ENCODE measurements around the gene EPM2A. TPM values are rescaled to one million over a fixed set of nuclear protein-coding genes. Genes with fewer than 3 reads are reported as not detected.
A peak's percentile ranks its signal among the peaks of the same experiment; 100 is the strongest.

EPM2A gene
- total and polyA plus RNA-seq, 8 donors = 3.4 to 60.8 (median 17.2) TPM

DNA sequence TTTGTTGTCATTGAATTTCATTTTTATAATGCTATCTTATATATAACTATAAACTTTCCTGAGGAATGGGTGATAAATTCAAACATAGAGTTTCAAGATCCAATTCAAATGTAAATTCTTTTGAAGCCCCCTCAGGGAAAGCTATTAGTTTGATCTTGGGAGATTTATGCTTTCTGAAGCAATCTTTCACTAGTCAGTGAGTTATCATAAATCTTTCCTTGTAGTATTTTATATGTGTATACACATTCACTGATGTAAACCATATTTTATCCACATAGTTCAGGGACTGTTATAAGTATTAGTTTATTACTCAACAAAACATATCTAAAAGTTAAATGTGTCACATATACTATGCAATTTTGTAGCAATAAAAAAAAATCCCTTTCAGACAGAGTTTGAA lies 2.9 kb upstream of the EPM2A start:
- Histone ChIP-seq H3K4me1 (peaks cover 0 to 29% (median 9%) of the 10 kb centered on the region in 4 donors), H3K4me3 (no peak overlapping the region), H3K36me3 (no peaks in the 10 kb centered on the region), H3K27me3 (no peaks in the 10 kb centered on the region), H3K9me3 (no peaks in the 10 kb centered on the region), H3K27ac (no peak overlapping the region)
- intact Hi-C loops (cut with DNase I; ENCODE audit: low total_unique reads) = no loop called here
- TF ChIP-seq POLR2A (IDR thresholded peaks at IDR 0.05) = no peak
- TF ChIP-seq POLR2AphosphoS5 (IDR thresholded peaks at IDR 0.05) = no peak
- TF ChIP-seq EP300 (IDR thresholded peaks at IDR 0.05) = no peak
- TF ChIP-seq, protein P1, sequence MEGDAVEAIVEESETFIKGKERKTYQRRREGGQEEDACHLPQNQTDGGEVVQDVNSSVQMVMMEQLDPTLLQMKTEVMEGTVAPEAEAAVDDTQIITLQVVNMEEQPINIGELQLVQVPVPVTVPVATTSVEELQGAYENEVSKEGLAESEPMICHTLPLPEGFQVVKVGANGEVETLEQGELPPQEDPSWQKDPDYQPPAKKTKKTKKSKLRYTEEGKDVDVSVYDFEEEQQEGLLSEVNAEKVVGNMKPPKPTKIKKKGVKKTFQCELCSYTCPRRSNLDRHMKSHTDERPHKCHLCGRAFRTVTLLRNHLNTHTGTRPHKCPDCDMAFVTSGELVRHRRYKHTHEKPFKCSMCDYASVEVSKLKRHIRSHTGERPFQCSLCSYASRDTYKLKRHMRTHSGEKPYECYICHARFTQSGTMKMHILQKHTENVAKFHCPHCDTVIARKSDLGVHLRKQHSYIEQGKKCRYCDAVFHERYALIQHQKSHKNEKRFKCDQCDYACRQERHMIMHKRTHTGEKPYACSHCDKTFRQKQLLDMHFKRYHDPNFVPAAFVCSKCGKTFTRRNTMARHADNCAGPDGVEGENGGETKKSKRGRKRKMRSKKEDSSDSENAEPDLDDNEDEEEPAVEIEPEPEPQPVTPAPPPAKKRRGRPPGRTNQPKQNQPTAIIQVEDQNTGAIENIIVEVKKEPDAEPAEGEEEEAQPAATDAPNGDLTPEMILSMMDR (IDR thresholded peaks at IDR 0.05) = no peak
- DNase-seq = no peak

- peak overlapping the region in 1 of 4 donors; percentile 70 for H3K4me3 ChIP-seq
- intact Hi-C loops (cut with DNase I; ENCODE audit: low total_unique reads) = no loop called here
These were observed 1.4 kb upstream of the EPM2A start for GRCh38 chr6:145736661-145737144.

GRCh38 chr6:145734486-145735355 lies 599 bp downstream of the EPM2A start:
- Histone ChIP-seq H3K4me3 (peak overlapping the region; percentile 59 to 71 (median 70)), H3K27me3 (no peaks in the 10 kb centered on the region), H3K36me3 (no peaks in the 10 kb centered on the region), H3K4me1 (peaks cover 0 to 38% (median 17%) of the 10 kb centered on the region in 4 donors), H3K9me3 (no peaks in the 10 kb centered on the region), H3K27ac (peak overlapping the region; percentile 96 to 98 (median 97))
- TF ChIP-seq POLR2A (IDR thresholded peaks at IDR 0.05) (no peak), POLR2AphosphoS5 (IDR thresholded peaks at IDR 0.05) (peak; percentile 47 to 70 (median 56)), EP300 (IDR thresholded peaks at IDR 0.05) (no peak)
- TF ChIP-seq, protein P1 (IDR thresholded peaks at IDR 0.05) = no peak
- intact Hi-C loops (cut with DNase I; ENCODE audit: low total_unique reads) = no loop called here
- DNase-seq = peak; percentile 87 to 96
- WGBS, 5 donors = 0 to 1% (median 0%) methylated on average over 36 to 73 of the region's 74 CpGs

More at GRCh38 chr6:145736661-145737144, 1.4 kb upstream of the EPM2A start:
- Histone ChIP-seq H3K4me1 (peaks cover 0 to 29% (median 14%) of the 10 kb centered on the region in 4 donors), H3K27ac (peak overlapping the region in 4 of 5 donors; percentile 96 to 98 (median 97)), H3K9me3 (no peaks in the 10 kb centered on the region), H3K36me3 (no peaks in the 10 kb centered on the region), H3K27me3 (no peaks in the 10 kb centered on the region)
- peak in 1 of 3 donors; percentile 58 for TF ChIP-seq POLR2AphosphoS5 (IDR thresholded peaks at IDR 0.05)
- TF ChIP-seq, protein P1 (IDR thresholded peaks at IDR 0.05) = no peak
- DNase-seq = peak in 1 of 2 donors; percentile 76
- 52 to 72% (median 62%) methylated on average over 7 of the region's 7 CpGs for WGBS, 5 donors

DNA sequence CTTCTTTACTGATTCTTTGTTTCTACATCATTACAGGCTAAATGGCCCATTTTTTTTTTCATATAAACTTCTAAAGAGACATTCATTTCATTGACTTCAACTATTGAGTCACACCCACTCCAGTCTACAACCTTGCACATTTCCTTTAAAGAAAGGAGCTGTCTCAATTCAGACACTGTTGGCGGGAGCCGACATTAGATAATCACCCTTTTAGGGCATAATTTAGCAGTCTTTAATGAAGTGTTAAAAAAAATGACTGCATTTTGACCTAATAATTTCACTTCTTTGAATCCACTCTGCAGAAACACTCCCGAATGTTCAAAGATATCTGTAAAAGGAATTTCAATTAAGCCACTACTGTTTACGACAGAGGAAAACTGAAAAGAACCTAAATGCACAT lies 1.5 kb downstream of the EPM2A start:
- Histone ChIP-seq H3K9me3 (peaks cover 0 to 6% (median 0%) of the 10 kb centered on the region in 4 donors), H3K4me1 (peaks cover 0 to 38% (median 17%) of the 10 kb centered on the region in 4 donors), H3K4me3 (peak overlapping the region; percentile 59 to 71 (median 70)), H3K36me3 (peaks cover 0 to 9% (median 0%) of the 10 kb centered on the region in 4 donors), H3K27me3 (no peaks in the 10 kb centered on the region), H3K27ac (peak overlapping the region in 4 of 5 donors; percentile 96 to 98 (median 97))
- TF ChIP-seq EP300 (IDR thresholded peaks at IDR 0.05) (no peak), POLR2AphosphoS5 (IDR thresholded peaks at IDR 0.05) (no peak), POLR2A (IDR thresholded peaks at IDR 0.05) (no peak)
- TF ChIP-seq, protein P1 (IDR thresholded peaks at IDR 0.05) = no peak
- peak in 1 of 2 donors; percentile 9 for DNase-seq
- intact Hi-C loops (cut with DNase I; ENCODE audit: low total_unique reads) = no loop called here
- 27 to 53% (median 44%) methylated on average over 4 of the region's 4 CpGs for WGBS, 5 donors

Measured in stomach (tissue), 9 donors.